Keratinocyte (primary cell): Measurements from ENCODE around the gene CPAMD8. TPM values are rescaled to one million over a fixed set of nuclear protein-coding genes. Genes with fewer than 3 reads are reported as not detected.

ENCODE experiments used
- DNase-seq: peaks from one replicate; pipeline ENCODE4 v3.0.0-alpha.2; 2011; ENCODE audit warnings: low read depth, missing footprints, low spot score
- FAIRE-seq: peaks from 2 replicates; lab custom pipeline; 2011; peaks lifted over from hg19 to GRCh38; lab: Jason Lieb, UNC
- H2AFZ ChIP-seq: 2 replicates; pipeline ENCODE4 v1.6.0; 2012; ENCODE audit warnings: low read length, control low read depth, inconsistent platforms; ENCODE audit not compliant: control insufficient read depth
- H3K27ac ChIP-seq: 2 replicates; pipeline ENCODE4 v1.5.1; 2011; ENCODE audit warnings: low read length; ENCODE audit not compliant: control insufficient read depth, insufficient read depth
- H3K27me3 ChIP-seq: 3 replicates; pipeline ENCODE4 v1.6.0; 2011; ENCODE audit warnings: low read length; ENCODE audit not compliant: control insufficient read depth, insufficient read depth; ENCODE audit errors: extremely low read depth
- H3K36me3 ChIP-seq, 2 experiments: 2 replicates in 1 of 2; 3 replicates in 1 of 2; pipeline ENCODE4 v1.5.1; 2011; ENCODE audit warnings: low read length in 2 of 2, mild to moderate bottlenecking in 1 of 2; ENCODE audit not compliant: control insufficient read depth in 2 of 2, insufficient read depth in 2 of 2; ENCODE audit errors: extremely low read depth in 1 of 2
- H3K4me1 ChIP-seq: 3 replicates; pipeline ENCODE4 v1.5.1; 2011; ENCODE audit warnings: low read length; ENCODE audit not compliant: control insufficient read depth, insufficient read depth; ENCODE audit errors: extremely low read depth
- H3K4me2 ChIP-seq: 3 replicates; pipeline ENCODE4 v1.6.0; 2011; ENCODE audit warnings: low read depth, low read length; ENCODE audit not compliant: control insufficient read depth, insufficient read depth; ENCODE audit errors: extremely low read depth
- H3K4me3 ChIP-seq, 3 experiments: fragments of 200-600 bp in 1 of 3; sonication (generic) in 1 of 3; 2 replicates in 2 of 3; 3 replicates in 1 of 3; pipeline ENCODE4 v1.5.1; 2011 to 2016; ENCODE audit warnings: low read length in 3 of 3, mild to moderate bottlenecking in 3 of 3, control low read depth in 2 of 3, inconsistent platforms in 1 of 3, low read depth in 1 of 3, mixed read lengths in 1 of 3, mixed run types in 1 of 3, moderate library complexity in 1 of 3; ENCODE audit not compliant: control insufficient read depth in 2 of 3, insufficient read depth in 2 of 3; ENCODE audit errors: extremely low read depth in 1 of 3
- H3K79me2 ChIP-seq: 2 replicates; pipeline ENCODE4 v1.6.0; 2012; ENCODE audit warnings: low read length; ENCODE audit not compliant: control insufficient read depth, insufficient read depth
- H3K9ac ChIP-seq: 3 replicates; pipeline ENCODE4 v1.6.0; 2011; ENCODE audit warnings: low read length; ENCODE audit not compliant: control insufficient read depth, insufficient read depth; ENCODE audit errors: extremely low read depth
- H3K9me1 ChIP-seq: 3 replicates; pipeline ENCODE4 v1.6.0; 2011; ENCODE audit warnings: low read length; ENCODE audit not compliant: control insufficient read depth, insufficient read depth; ENCODE audit errors: extremely low read depth
- H3K9me3 ChIP-seq: 2 replicates; pipeline ENCODE4 v1.5.1; 2012; ENCODE audit warnings: low read depth, low read length; ENCODE audit not compliant: control insufficient read depth
- H4K20me1 ChIP-seq: 3 replicates; pipeline ENCODE4 v1.6.0; 2011; ENCODE audit warnings: low read length; ENCODE audit not compliant: control insufficient read depth, insufficient read depth; ENCODE audit errors: extremely low read depth
- CTCF ChIP-seq, 3 experiments: IDR thresholded peaks in 1 of 3; conservative IDR thresholded peaks in 1 of 3; optimal IDR thresholded peaks in 1 of 3; 2 replicates in 2 of 3; 3 replicates in 1 of 3; pipeline versions ENCODE3 to v1.5.1; 2011; ENCODE audit warnings: low read length in 3 of 3, mild to moderate bottlenecking in 3 of 3, moderate library complexity in 2 of 3, control low read depth in 1 of 3, inconsistent platforms in 1 of 3; ENCODE audit not compliant: insufficient read depth in 2 of 3; ENCODE audit errors: extremely low read depth in 1 of 3
- EZH2 ChIP-seq: IDR thresholded peaks from one replicate; pipeline ENCODE4 v1.6.1; 2012; ENCODE audit warnings: inconsistent platforms, mild to moderate bottlenecking, low read length, moderate library complexity
- dilution Hi-C: fragments of 300-500 bp; cut with MboI; formaldehyde crosslinking; loops from one replicate; pipeline ENCODE4 v1.7.0; 2020; ENCODE audit warnings: low sequenced_read_pairs; ENCODE audit not compliant: extremely low pct_ligation_motif_present
- polyA plus RNA-seq, 5 experiments: library from polyadenylated mRNA; depleted of rRNA in 3 of 5; stranded (reverse) in 3 of 5; stranded (forward) in 1 of 5; unstranded in 1 of 5; fragments of >200 nt; gene quantifications; 1 replicate in 1 of 5; 2 replicates in 3 of 5; 3 replicates in 1 of 5; pipeline versions ENCODE4 v1.2.1 to v1.2.3, GENCODE V29; 2011 to 2012; ENCODE audit warnings: missing spikeins in 2 of 5, low read depth in 1 of 5, low replicate concordance in 1 of 5

The CPAMD8 gene
- polyA plus RNA-seq, 1 donor (not counting 4 experiments of a cell fraction or from before 2014, with no cell fraction given), result 0.38 TPM

GRCh38 chr19:17060802-17061201 is 34.2 kb upstream of the CPAMD8 start:
- Histone ChIP-seq H3K9me3 (peaks cover 7% of the 10 kb centered on the region), H3K9ac (no peak overlapping the region), H3K27me3 (no peaks in the 10 kb centered on the region), H3K4me3 (no peak overlapping the region), H2AFZ (no peak overlapping the region), H3K79me2 (peaks cover 10% of the 10 kb centered on the region), H4K20me1 (no peaks in the 10 kb centered on the region), H3K4me1 (no peaks in the 10 kb centered on the region), H3K27ac (no peak overlapping the region), H3K9me1 (no peaks in the 10 kb centered on the region), H3K4me2 (no peak overlapping the region), H3K36me3 (peaks cover 3 to 20% of the 10 kb centered on the region in 2 experiments)
- no peak for FAIRE-seq
- TF ChIP-seq CTCF (optimal IDR thresholded peaks at IDR 0.05 in 1 of 3, IDR thresholded peaks at IDR 0.05 in 1 of 3, conservative IDR thresholded peaks at IDR 0.05 in 1 of 3; ENCODE audit: extremely low read depth in 1 of 3, insufficient read depth in 2 of 3, low read length in 3 of 3) (no peak), EZH2 (no peak)
- dilution Hi-C loops, result no loop called here
- DNase-seq, result no peak

GRCh38 chr19:17058236-17058635 is 31.6 kb upstream of the CPAMD8 start:
- Histone ChIP-seq H3K9ac (no peak overlapping the region), H4K20me1 (no peaks in the 10 kb centered on the region), H3K9me3 (peaks cover 7% of the 10 kb centered on the region), H2AFZ (no peak overlapping the region), H3K4me1 (no peaks in the 10 kb centered on the region), H3K4me3 (no peak overlapping the region), H3K9me1 (no peaks in the 10 kb centered on the region), H3K4me2 (no peak overlapping the region), H3K27me3 (no peaks in the 10 kb centered on the region), H3K36me3 (peaks cover 3 to 25% of the 10 kb centered on the region in 2 experiments), H3K27ac (no peak overlapping the region), H3K79me2 (no peaks in the 10 kb centered on the region)
- dilution Hi-C loops, result no loop called here
- DNase-seq (no peak), FAIRE-seq (no peak)
- TF ChIP-seq EZH2, result no peak
- TF ChIP-seq CTCF (optimal IDR thresholded peaks at IDR 0.05 in 1 of 3, IDR thresholded peaks at IDR 0.05 in 1 of 3, conservative IDR thresholded peaks at IDR 0.05 in 1 of 3; ENCODE audit: extremely low read depth in 1 of 3, insufficient read depth in 2 of 3, low read length in 3 of 3), result no peak
